Gastrocnemius medialis (tissue), 4 donors: ENCODE measurements around the gene TCHP. TPM values are rescaled to one million over a fixed set of nuclear protein-coding genes. Genes with fewer than 3 reads are reported as not detected.

Source experiments
- ATAC-seq, 2 donors: fragments of 150-250 bp; one replicate each; pipeline ENCODE4 v1.9.1; 2016
- DNase-seq, 2 donors: peaks; one replicate each; pipeline ENCODE4 v3.0.0-alpha.2; 2019
- H3K27ac ChIP-seq, 4 donors: fragments of 200-600 bp; sonication (generic); 1 replicate in 1 of 4; 2 replicates in 3 of 4; pipeline ENCODE4 v1.5.1; 2016 to 2018; ENCODE audit warnings: mild to moderate bottlenecking in 2 of 4, moderate library complexity in 1 of 4
- H3K27me3 ChIP-seq, 3 donors: fragments of 200-600 bp; sonication (generic) in 2 of 3; 1 replicate in 1 of 3; 2 replicates in 2 of 3; pipeline versions ENCODE4 v1.5.1 to v1.6.0; 2016 to 2019; ENCODE audit warnings: mild to moderate bottlenecking in 1 of 3, moderate library complexity in 1 of 3
- H3K36me3 ChIP-seq, 2 donors: fragments of 200-600 bp; sonication (generic) in 1 of 2; one replicate each; pipeline ENCODE4 v1.5.1; 2017 to 2018
- H3K4me1 ChIP-seq, 2 donors: fragments of 200-600 bp; sonication (generic) in 1 of 2; one replicate each; pipeline ENCODE4 v1.5.1; 2016 to 2017; ENCODE audit warnings: mild to moderate bottlenecking in 2 of 2
- H3K4me3 ChIP-seq, 4 donors: fragments of 200-600 bp; sonication (generic) in 3 of 4; 1 replicate in 1 of 4; 2 replicates in 3 of 4; pipeline ENCODE4 v1.5.1; 2016 to 2019; ENCODE audit warnings: mild to moderate bottlenecking in 2 of 4
- H3K9me3 ChIP-seq, 3 donors: fragments of 200-600 bp; sonication (generic) in 2 of 3; 1 replicate in 1 of 3; 2 replicates in 2 of 3; pipeline ENCODE4 v1.5.1; 2016 to 2019
- POLR2A ChIP-seq, 2 donors: fragments of 450-650 bp; IDR thresholded peaks; one replicate each; pipeline ENCODE4 v1.6.1; 2017; ENCODE audit warnings: antibody characterized with exemption in 2 of 2, mild to moderate bottlenecking in 2 of 2, moderate library complexity in 2 of 2
- in situ Hi-C, 4 donors: fragments of 200-750 bp; cut with MboI; loops; one replicate each; pipeline versions ENCODE4 v1.15.0 to v1.8.0; 2017; ENCODE audit warnings: low sequenced_read_pairs in 4 of 4
- intact Hi-C: fragments of 100-400 bp; cut with DNase I; formaldehyde crosslinking; loops from one replicate; pipeline ENCODE4 v1.15.1; 2023; ENCODE audit warnings: low total_unique reads
- total RNA-seq, 4 donors: library from RNA; depleted of rRNA; stranded (reverse); fragments of >200 nt; gene quantifications; one replicate each; pipeline versions ENCODE4 v1.1.0 to v1.2.3, GENCODE V29; 2016
- TF ChIP-seq, protein P1 (sequence below), 5 experiments: fragments of 450-650 bp in 3 of 5; fragments of 200-600 bp in 2 of 5; sonication (generic) in 2 of 5; IDR thresholded peaks in 4 of 5; conservative IDR thresholded peaks in 1 of 5; 1 replicate in 4 of 5; 2 replicates in 1 of 5; pipeline ENCODE4 v1.5.1; 2016 to 2019; ENCODE audit warnings: antibody characterized with exemption in 5 of 5, mild to moderate bottlenecking in 3 of 5, moderate library complexity in 3 of 5

Gene TCHP
- total RNA-seq, 4 donors from 2014 or later = 7.3 to 9.4 (median 8.0) TPM

DNA sequence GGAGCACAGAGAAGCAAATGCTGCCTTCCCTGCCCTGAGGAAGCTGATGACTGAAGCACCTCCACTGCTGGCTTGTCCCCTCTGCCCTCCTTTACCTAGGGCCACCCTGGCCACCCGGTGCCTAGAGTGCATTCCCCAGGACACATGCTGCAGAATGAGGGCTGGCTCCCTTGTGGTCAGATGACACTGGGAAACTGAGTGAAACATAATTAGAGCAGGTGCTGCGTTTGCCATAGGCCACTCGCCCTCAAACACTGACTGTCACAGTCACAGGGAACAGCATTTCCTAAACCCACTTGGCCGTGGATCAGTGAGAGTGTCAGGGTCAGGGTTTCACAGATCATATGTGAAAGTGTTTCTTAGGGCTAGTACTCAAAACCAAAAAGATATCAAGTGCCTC lies 16.0 kb downstream of the TCHP start:
- ATAC-seq (no peak), DNase-seq (no peak)
- in situ Hi-C loops = no loop called here
- no peak overlapping the region for H3K4me3 ChIP-seq
- no peaks in the 10 kb centered on the region for H3K27me3 ChIP-seq
- TF ChIP-seq, protein P1, sequence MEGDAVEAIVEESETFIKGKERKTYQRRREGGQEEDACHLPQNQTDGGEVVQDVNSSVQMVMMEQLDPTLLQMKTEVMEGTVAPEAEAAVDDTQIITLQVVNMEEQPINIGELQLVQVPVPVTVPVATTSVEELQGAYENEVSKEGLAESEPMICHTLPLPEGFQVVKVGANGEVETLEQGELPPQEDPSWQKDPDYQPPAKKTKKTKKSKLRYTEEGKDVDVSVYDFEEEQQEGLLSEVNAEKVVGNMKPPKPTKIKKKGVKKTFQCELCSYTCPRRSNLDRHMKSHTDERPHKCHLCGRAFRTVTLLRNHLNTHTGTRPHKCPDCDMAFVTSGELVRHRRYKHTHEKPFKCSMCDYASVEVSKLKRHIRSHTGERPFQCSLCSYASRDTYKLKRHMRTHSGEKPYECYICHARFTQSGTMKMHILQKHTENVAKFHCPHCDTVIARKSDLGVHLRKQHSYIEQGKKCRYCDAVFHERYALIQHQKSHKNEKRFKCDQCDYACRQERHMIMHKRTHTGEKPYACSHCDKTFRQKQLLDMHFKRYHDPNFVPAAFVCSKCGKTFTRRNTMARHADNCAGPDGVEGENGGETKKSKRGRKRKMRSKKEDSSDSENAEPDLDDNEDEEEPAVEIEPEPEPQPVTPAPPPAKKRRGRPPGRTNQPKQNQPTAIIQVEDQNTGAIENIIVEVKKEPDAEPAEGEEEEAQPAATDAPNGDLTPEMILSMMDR (IDR thresholded peaks at IDR 0.05 in 4 of 5, conservative IDR thresholded peaks at IDR 0.05 in 1 of 5) = no peak
- TF ChIP-seq POLR2A (IDR thresholded peaks at IDR 0.05) = no peak
- intact Hi-C loops = no loop called here
- peaks cover 0 to 89% of the 10 kb centered on the region in 2 donors for H3K36me3 ChIP-seq
- no peak overlapping the region for H3K27ac ChIP-seq
- no peaks in the 10 kb centered on the region for H3K9me3 ChIP-seq
- no peaks in the 10 kb centered on the region for H3K4me1 ChIP-seq

GRCh38 chr12:109919456-109919855 lies 19.4 kb downstream of the TCHP start:
- DNase-seq = no peak
- Histone ChIP-seq H3K36me3 (peaks cover 0 to 54% of the 10 kb centered on the region in 2 donors), H3K4me3 (no peak overlapping the region), H3K27me3 (no peaks in the 10 kb centered on the region), H3K4me1 (no peaks in the 10 kb centered on the region), H3K27ac (no peak overlapping the region), H3K9me3 (no peaks in the 10 kb centered on the region)
- TF ChIP-seq, protein P1 (IDR thresholded peaks at IDR 0.05 in 4 of 5, conservative IDR thresholded peaks at IDR 0.05 in 1 of 5) = no peak
- intact Hi-C loops (no loop called here), in situ Hi-C loops (no loop called here)
- no peak for ATAC-seq

GRCh38 chr12:109920261-109920780 lies 20.2 kb downstream of the TCHP start:
- ATAC-seq = no peak
- in situ Hi-C loops (no loop called here), intact Hi-C loops (no loop called here)
- no peak for TF ChIP-seq POLR2A (IDR thresholded peaks at IDR 0.05)
- TF ChIP-seq, protein P1 (IDR thresholded peaks at IDR 0.05 in 4 of 5, conservative IDR thresholded peaks at IDR 0.05 in 1 of 5) = no peak
- Histone ChIP-seq H3K27ac (no peak overlapping the region), H3K4me1 (no peaks in the 10 kb centered on the region), H3K36me3 (peaks cover 0 to 46% of the 10 kb centered on the region in 2 donors), H3K27me3 (no peaks in the 10 kb centered on the region), H3K4me3 (no peak overlapping the region), H3K9me3 (no peaks in the 10 kb centered on the region)
- DNase-seq = no peak

GRCh38 chr12:109921982-109922381 lies 21.9 kb downstream of the TCHP start:
- intact Hi-C loops (no loop called here), in situ Hi-C loops (no loop called here)
- Histone ChIP-seq H3K9me3 (no peaks in the 10 kb centered on the region), H3K4me1 (no peaks in the 10 kb centered on the region), H3K27me3 (no peaks in the 10 kb centered on the region), H3K36me3 (peaks cover 0 to 35% of the 10 kb centered on the region in 2 donors), H3K4me3 (no peak overlapping the region), H3K27ac (no peak overlapping the region)
- no peak for DNase-seq
- TF ChIP-seq, protein P1 (IDR thresholded peaks at IDR 0.05 in 4 of 5, conservative IDR thresholded peaks at IDR 0.05 in 1 of 5) = no peak
- no peak for TF ChIP-seq POLR2A (IDR thresholded peaks at IDR 0.05)
- ATAC-seq = no peak

DNA sequence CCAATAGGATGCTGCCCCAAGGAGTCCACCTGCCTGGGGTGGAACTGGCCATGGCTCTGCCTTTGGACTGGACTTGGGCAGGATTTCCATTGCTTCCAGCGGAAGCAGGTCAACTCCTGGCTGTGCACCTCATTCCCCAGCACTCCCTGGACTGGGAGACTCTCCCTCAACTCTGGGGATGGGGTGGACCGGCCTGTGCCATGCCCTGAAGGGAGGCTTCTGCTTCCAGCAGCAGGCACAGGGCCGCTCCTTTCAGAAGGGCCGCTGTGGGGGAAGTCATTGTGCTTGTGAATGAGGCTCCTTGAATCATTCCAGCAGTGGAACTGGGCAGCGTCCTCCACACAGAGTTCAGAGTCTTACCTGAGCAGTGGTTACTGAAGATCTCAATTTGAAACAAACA lies 23.0 kb downstream of the TCHP start:
- H3K4me1 ChIP-seq = peaks cover 6% of the 10 kb centered on the region in 2 donors
- intact Hi-C loops (no loop called here), in situ Hi-C loops (no loop called here)
- no peak overlapping the region for H3K27ac ChIP-seq
- no peak overlapping the region for H3K4me3 ChIP-seq
- H3K27me3 ChIP-seq = no peaks in the 10 kb centered on the region
- DNase-seq (no peak), ATAC-seq (no peak)
- TF ChIP-seq, protein P1 (IDR thresholded peaks at IDR 0.05 in 4 of 5, conservative IDR thresholded peaks at IDR 0.05 in 1 of 5) = no peak
- no peak for TF ChIP-seq POLR2A (IDR thresholded peaks at IDR 0.05)
- H3K9me3 ChIP-seq = no peaks in the 10 kb centered on the region
- H3K36me3 ChIP-seq = peaks cover 0 to 26% of the 10 kb centered on the region in 2 donors
